Liver (tissue), 9 donors: ENCODE data around the gene CSTPP1. TPM values are rescaled to one million over a fixed set of nuclear protein-coding genes. Genes with fewer than 3 reads are reported as not detected.

Experiments
- DNase-seq: peaks from one replicate; pipeline ENCODE4 v3.0.0-alpha.2; 2017; ENCODE audit warnings: low spot score
- H3K27ac ChIP-seq, 2 donors: one replicate each; pipeline ENCODE4 v1.7.0; 2013; ENCODE audit warnings: inconsistent platforms in 2 of 2, low read length in 2 of 2, control low read depth in 1 of 2, low read depth in 1 of 2, mild to moderate bottlenecking in 1 of 2
- H3K27me3 ChIP-seq, 4 donors: one replicate each; pipeline versions ENCODE4 v1.6.1 to v1.7.0; 2013; ENCODE audit warnings: low read length in 3 of 4, inconsistent platforms in 1 of 4, mild to moderate bottlenecking in 1 of 4, moderate library complexity in 1 of 4; ENCODE audit not compliant: control insufficient read depth in 4 of 4, insufficient read depth in 4 of 4
- H3K36me3 ChIP-seq, 4 donors: one replicate each; pipeline versions ENCODE4 v1.6.1 to v1.7.0; 2013; ENCODE audit warnings: low read length in 3 of 4, mild to moderate bottlenecking in 3 of 4, low read depth in 1 of 4, moderate library complexity in 1 of 4; ENCODE audit not compliant: control insufficient read depth in 4 of 4, insufficient read depth in 3 of 4
- H3K4me1 ChIP-seq, 4 donors: one replicate each; pipeline versions ENCODE4 v1.6.1 to v1.7.0; 2013; ENCODE audit warnings: low read length in 3 of 4, mild to moderate bottlenecking in 3 of 4, moderate library complexity in 1 of 4; ENCODE audit not compliant: control insufficient read depth in 4 of 4, insufficient read depth in 4 of 4
- H3K4me3 ChIP-seq, 3 donors: one replicate each; pipeline versions ENCODE4 v1.6.1 to v1.7.0; 2013; ENCODE audit warnings: low read length in 3 of 3, control low read depth in 1 of 3, low read depth in 1 of 3, mild to moderate bottlenecking in 1 of 3
- H3K9ac ChIP-seq, 2 donors: one replicate each; pipeline ENCODE4 v1.7.0; 2013; ENCODE audit warnings: low read length in 2 of 2, mild to moderate bottlenecking in 2 of 2, moderate library complexity in 2 of 2, control low read depth in 1 of 2, low read depth in 1 of 2
- H3K9me3 ChIP-seq, 4 donors: one replicate each; pipeline versions ENCODE4 v1.6.1 to v1.7.0; 2013; ENCODE audit warnings: low read length in 3 of 4; ENCODE audit not compliant: control insufficient read depth in 4 of 4
- ATF3 ChIP-seq: IDR thresholded peaks from 2 replicates; pipeline ENCODE4 v1.6.1; 2016; ENCODE audit warnings: antibody characterized with exemption
- CTCF ChIP-seq: fragments of 150-350 bp; IDR thresholded peaks from 2 replicates; pipeline ENCODE4 v1.5.1; 2017; ENCODE audit warnings: improper control_type of control experiment, low read depth, low read length; ENCODE audit not compliant: missing input control
- EGR1 ChIP-seq, 2 donors: IDR thresholded peaks; 2 replicates each; pipeline ENCODE4 v1.6.1; 2016 to 2018; ENCODE audit warnings: antibody characterized with exemption in 2 of 2, low read depth in 2 of 2
- FOXA1 ChIP-seq: IDR thresholded peaks from 2 replicates; pipeline ENCODE4 v1.6.1; 2016; ENCODE audit warnings: antibody characterized with exemption
- FOXA2 ChIP-seq: IDR thresholded peaks from 2 replicates; pipeline ENCODE4 v1.6.1; 2016; ENCODE audit warnings: antibody characterized with exemption
- GABPA ChIP-seq, 2 donors: IDR thresholded peaks in 1 of 2; conservative IDR thresholded peaks in 1 of 2; 2 replicates each; pipeline ENCODE4 v1.6.1; 2016; ENCODE audit warnings: antibody characterized with exemption in 2 of 2, mild to moderate bottlenecking in 1 of 2, moderate library complexity in 1 of 2
- HNF4A ChIP-seq, 2 donors: conservative IDR thresholded peaks; 2 replicates each; pipeline ENCODE4 v1.6.1; 2016; ENCODE audit warnings: antibody characterized with exemption in 2 of 2, mild to moderate bottlenecking in 2 of 2
- HNF4G ChIP-seq: IDR thresholded peaks from 2 replicates; pipeline ENCODE4 v1.6.1; 2016; ENCODE audit warnings: antibody characterized with exemption
- JUND ChIP-seq, 2 donors: IDR thresholded peaks; 2 replicates each; pipeline ENCODE4 v1.6.1; 2016; ENCODE audit warnings: antibody characterized with exemption in 2 of 2
- MAX ChIP-seq: IDR thresholded peaks from 2 replicates; pipeline ENCODE4 v1.6.1; 2016; ENCODE audit warnings: antibody characterized with exemption
- NR2F2 ChIP-seq: IDR thresholded peaks from 2 replicates; pipeline ENCODE4 v1.6.1; 2016; ENCODE audit warnings: antibody characterized with exemption
- RAD21 ChIP-seq, 2 donors: IDR thresholded peaks; 2 replicates each; pipeline ENCODE4 v1.6.1; 2016; ENCODE audit warnings: antibody characterized with exemption in 2 of 2, mild to moderate bottlenecking in 2 of 2
- REST ChIP-seq: IDR thresholded peaks from 2 replicates; pipeline ENCODE4 v1.6.1; 2016; ENCODE audit warnings: antibody characterized with exemption, mild to moderate bottlenecking
- RXRA ChIP-seq, 2 donors: IDR thresholded peaks; 2 replicates each; pipeline ENCODE4 v1.6.1; 2017 to 2018; ENCODE audit warnings: antibody characterized with exemption in 2 of 2, mild to moderate bottlenecking in 1 of 2
- SP1 ChIP-seq: IDR thresholded peaks from 2 replicates; pipeline ENCODE4 v1.6.1; 2018; ENCODE audit warnings: antibody characterized with exemption, mild to moderate bottlenecking
- TAF1 ChIP-seq: conservative IDR thresholded peaks from 2 replicates; pipeline ENCODE4 v1.6.1; 2016; ENCODE audit warnings: antibody characterized with exemption, mild to moderate bottlenecking
- YY1 ChIP-seq: IDR thresholded peaks from 2 replicates; pipeline ENCODE4 v1.6.1; 2016; ENCODE audit warnings: antibody characterized with exemption, mild to moderate bottlenecking
- ZBTB33 ChIP-seq: IDR thresholded peaks from 2 replicates; pipeline ENCODE4 v1.6.1; 2016; ENCODE audit warnings: antibody characterized with exemption
- WGBS: extraction: QIAGEN DNeasy Blood & Tissue Kit; methylation state at CpG from one replicate; pipeline ENCODE4 v1.1.7; 2013; 5-methylcytosine and 5-hydroxymethylcytosine counted together
- polyA plus RNA-seq, 2 donors: library from polyadenylated mRNA; stranded (reverse) in 1 of 2; unstranded in 1 of 2; fragments of 200-250 nt in 1 of 2; fragments of >200 nt in 1 of 2; fragmentation: Nextera tagmentation in 1 of 2; extraction: Ambion mirVana in 1 of 2; gene quantifications; one replicate each; pipeline versions ENCODE4 v1.2.1 to v1.2.3, GENCODE V29; 2013 to 2015
- total RNA-seq, 2 donors: library from RNA; depleted of rRNA; stranded (reverse); fragments of >200 nt; gene quantifications; one replicate each; pipeline ENCODE4 v1.2.3, GENCODE V29; 2014
- donor health status: healthy.
- donor health status: healthy.
- donor health status: healthy.
- donor health status: healthy.
- donor health status: healthy.

Gene CSTPP1
- total and polyA plus RNA-seq, 4 donors = 5.4 to 6.6 (median 5.7) TPM

- H3K27me3 ChIP-seq = no peaks in the 10 kb centered on the region
Measured at GRCh38 chr11:47183969-47184368, 247.4 kb downstream of the CSTPP1 start.

GRCh38 chr11:47184711-47185304 is 248.2 kb downstream of the CSTPP1 start:
- Histone ChIP-seq H3K9ac (peak overlapping the region; percentile 45 to 49), H3K4me1 (peaks cover 8 to 72% (median 53%) of the 10 kb centered on the region in 4 donors), H3K9me3 (no peaks in the 10 kb centered on the region), H3K4me3 (peak overlapping the region; percentile 49 to 84 (median 75)), H3K27me3 (no peaks in the 10 kb centered on the region), H3K36me3 (peaks cover 0 to 5% (median 3%) of the 10 kb centered on the region in 4 donors), H3K27ac (peak overlapping the region; percentile 71 to 87)
- 27% methylated on average over 13 of the region's 13 CpGs for WGBS
- DNase-seq = peak; percentile 58
- TF ChIP-seq ZBTB33 = no peak
- no peak for TF ChIP-seq JUND (IDR thresholded peaks at IDR 0.05)
- no peak for TF ChIP-seq EGR1 (IDR thresholded peaks at IDR 0.05; ENCODE audit: low read depth in 2 of 2)
- TF ChIP-seq GABPA (IDR thresholded peaks at IDR 0.05 in 1 of 2, conservative IDR thresholded peaks at IDR 0.05 in 1 of 2) = no peak
- no peak for TF ChIP-seq TAF1
- peak; percentile 31 to 52 for TF ChIP-seq RXRA (IDR thresholded peaks at IDR 0.05)
- no peak for TF ChIP-seq HNF4G
- TF ChIP-seq REST = no peak
- TF ChIP-seq RAD21 (IDR thresholded peaks at IDR 0.05) = peak in 1 of 2 donors; percentile 8
- no peak for TF ChIP-seq ATF3
- peak; percentile 12 for TF ChIP-seq FOXA2
- no peak for TF ChIP-seq SP1
- no peak for TF ChIP-seq YY1
- no peak for TF ChIP-seq CTCF
- no peak for TF ChIP-seq MAX
- TF ChIP-seq HNF4A (conservative IDR thresholded peaks at IDR 0.05) = peak; percentile 10 to 37
- TF ChIP-seq FOXA1 = no peak
- TF ChIP-seq NR2F2 = no peak

More at GRCh38 chr11:47183969-47184368, 247.4 kb downstream of the CSTPP1 start:
- no peak for TF ChIP-seq FOXA2
- no peak for TF ChIP-seq SP1
- no peak for TF ChIP-seq FOXA1
- no peak for TF ChIP-seq JUND (IDR thresholded peaks at IDR 0.05)
- no peak for TF ChIP-seq TAF1
- TF ChIP-seq ATF3 = no peak
- WGBS = 70% methylated on average over 7 of the region's 7 CpGs
- H3K9me3 ChIP-seq = no peaks in the 10 kb centered on the region
- peak overlapping the region in 1 of 3 donors; percentile 84 for H3K4me3 ChIP-seq
- DNase-seq = no peak
- peaks cover 10 to 78% (median 55%) of the 10 kb centered on the region in 4 donors for H3K4me1 ChIP-seq
- H3K27ac ChIP-seq = peak overlapping the region; percentile 71 to 87
- peaks cover 0 to 7% (median 5%) of the 10 kb centered on the region in 4 donors for H3K36me3 ChIP-seq
- H3K9ac ChIP-seq = peak overlapping the region in 1 of 2 donors; percentile 26
